Measurements from ENCODE around the gene FAF2. TPM values are rescaled to one million over a fixed set of nuclear protein-coding genes. Genes with fewer than 3 reads are reported as not detected.

Gene FAF2
- total and polyA plus RNA-seq, 3 donors from 2014 or later, result 53.9 to 57.6 (median 55.0) TPM

DNA sequence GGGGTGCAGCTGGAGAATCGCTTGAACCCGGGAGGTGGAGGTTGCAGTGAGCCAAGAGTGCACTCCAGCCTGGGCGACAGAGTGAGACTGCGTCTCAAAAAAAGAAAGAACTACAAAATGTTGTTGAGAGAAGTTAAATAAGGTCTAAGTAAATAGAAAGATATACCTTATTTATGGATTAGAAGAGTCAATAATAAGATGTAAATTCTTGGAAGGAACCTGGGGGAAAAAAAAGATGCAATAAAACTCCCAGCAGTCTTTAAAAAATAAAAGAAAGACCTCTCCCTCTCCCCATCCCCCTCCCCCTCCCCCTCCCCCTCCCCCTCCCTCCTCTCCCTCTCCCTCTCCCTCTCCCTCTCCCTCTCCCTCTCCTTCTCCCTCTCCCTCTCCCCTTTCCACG, 15.5 kb upstream of the FAF2 start:
- Histone ChIP-seq H3K4me1 (no peaks in the 10 kb centered on the region), H3K36me3 (ENCODE audit: low read depth, missing control alignments) (no peaks in the 10 kb centered on the region), H3K27ac (no peak overlapping the region), H3K4me3 (no peak overlapping the region), H3K27me3 (no peaks in the 10 kb centered on the region), H3K9me3 (no peaks in the 10 kb centered on the region)
- intact Hi-C loops (cut with DNase I; ENCODE audit: low total_unique reads), result no loop called here
- DNase-seq, result no peak
- WGBS, 2 donors, result 84 to 88% methylated on average over 5 of the region's 5 CpGs
- TF ChIP-seq POLR2A (IDR thresholded peaks at IDR 0.05), result no peak
- TF ChIP-seq CTCF (IDR thresholded peaks at IDR 0.05), result no peak

DNA sequence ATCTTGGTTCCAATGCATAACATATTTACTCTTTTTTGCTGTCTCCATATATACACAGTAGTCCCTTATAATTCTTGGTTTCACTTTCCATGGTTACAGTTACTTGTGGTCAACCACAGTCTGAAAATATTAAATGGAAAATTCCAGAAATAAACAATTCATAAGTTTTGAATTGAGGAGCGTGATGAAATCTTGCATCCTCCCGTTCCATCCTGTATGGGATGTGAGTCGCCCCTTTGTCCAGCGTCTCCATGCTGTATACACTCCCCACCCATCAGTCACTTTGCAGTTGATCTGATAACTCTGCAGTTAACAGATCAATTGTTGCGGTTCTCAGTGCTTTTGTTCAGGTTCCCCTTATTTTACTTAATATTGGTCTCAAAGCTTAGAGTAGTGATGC, 11.5 kb upstream of the FAF2 start:
- Histone ChIP-seq H3K4me1 (no peaks in the 10 kb centered on the region), H3K36me3 (ENCODE audit: low read depth, missing control alignments) (no peaks in the 10 kb centered on the region), H3K4me3 (no peak overlapping the region), H3K27ac (no peak overlapping the region), H3K27me3 (no peaks in the 10 kb centered on the region), H3K9me3 (no peaks in the 10 kb centered on the region)
- DNase-seq, result no peak
- WGBS, 2 donors, result 64 to 74% methylated on average over 5 of the region's 5 CpGs
- intact Hi-C loops (cut with DNase I; ENCODE audit: low total_unique reads), result no loop called here
- TF ChIP-seq CTCF (IDR thresholded peaks at IDR 0.05) (no peak), POLR2A (IDR thresholded peaks at IDR 0.05) (no peak)

GRCh38 chr5:176438959-176439757, 9.0 kb upstream of the FAF2 start:
- 75 to 78% methylated on average over 12 of the region's 12 CpGs for WGBS, 2 donors
- no peak for DNase-seq
- Histone ChIP-seq H3K36me3 (ENCODE audit: low read depth, missing control alignments) (no peaks in the 10 kb centered on the region), H3K4me3 (no peak overlapping the region), H3K27me3 (no peaks in the 10 kb centered on the region), H3K27ac (no peak overlapping the region), H3K4me1 (no peaks in the 10 kb centered on the region), H3K9me3 (no peaks in the 10 kb centered on the region)
- intact Hi-C loops (cut with DNase I; ENCODE audit: low total_unique reads), result no loop called here
- TF ChIP-seq POLR2A (IDR thresholded peaks at IDR 0.05), result no peak
- no peak for TF ChIP-seq CTCF (IDR thresholded peaks at IDR 0.05)

DNA sequence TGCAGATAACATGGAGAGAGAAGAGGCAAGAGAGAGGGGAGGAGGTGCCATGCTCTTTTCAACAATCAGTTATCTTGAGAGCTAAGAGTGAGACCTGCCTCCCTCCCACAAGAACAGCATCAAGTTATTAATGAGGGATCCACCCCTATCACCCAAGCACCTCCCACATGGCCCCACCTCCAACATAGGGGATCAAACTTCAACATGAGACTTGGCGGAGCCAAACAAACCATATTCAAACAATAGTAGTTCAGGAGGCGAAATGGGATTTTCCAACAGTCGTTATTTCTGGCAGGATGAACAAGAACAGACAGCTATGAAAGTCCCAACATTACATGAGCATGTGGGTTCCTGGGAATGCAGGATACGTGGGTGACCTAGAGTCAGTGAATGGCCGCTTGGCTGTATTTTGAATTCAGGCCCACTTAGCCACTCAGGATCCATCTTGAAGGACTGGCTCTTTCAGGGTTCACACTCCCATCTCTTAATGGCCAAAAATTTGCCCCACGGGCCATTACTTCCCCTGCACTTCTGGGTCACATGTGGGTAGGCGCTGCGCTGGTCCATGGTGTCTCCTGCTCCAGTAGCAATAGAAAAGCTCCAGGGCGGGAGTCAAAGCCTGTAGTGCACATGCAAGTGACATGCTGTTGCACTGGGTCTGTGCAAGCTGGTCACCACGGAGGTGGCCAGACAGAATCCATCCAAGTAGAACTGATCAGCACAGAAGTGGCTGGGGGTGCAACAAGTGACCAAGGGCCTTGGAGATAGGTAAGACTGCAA, 7.1 kb upstream of the FAF2 start:
- intact Hi-C loops (cut with DNase I; ENCODE audit: low total_unique reads), result no loop called here
- H3K4me1 ChIP-seq, result no peaks in the 10 kb centered on the region
- H3K9me3 ChIP-seq, result no peaks in the 10 kb centered on the region
- no peak overlapping the region for H3K4me3 ChIP-seq
- 82 to 90% methylated on average over 8 to 10 of the region's 10 CpGs for WGBS, 2 donors
- H3K27me3 ChIP-seq, result no peaks in the 10 kb centered on the region
- DNase-seq, result no peak
- no peak overlapping the region for H3K27ac ChIP-seq
- TF ChIP-seq POLR2A (IDR thresholded peaks at IDR 0.05), result no peak
- no peak for TF ChIP-seq CTCF (IDR thresholded peaks at IDR 0.05)
- H3K36me3 ChIP-seq (ENCODE audit: low read depth, missing control alignments), result no peaks in the 10 kb centered on the region
